SU-DHL-6 (cell line): ENCODE measurements around the gene TBKBP1.

ENCODE experiments used
- EZH2phosphoT487 ChIP-seq: fragments of 200-600 bp; sonication (generic), shearing (Covaris generic); conservative IDR thresholded peaks from 2 replicates; pipeline ENCODE4 v1.6.1; 2018; ENCODE audit warnings: mild to moderate bottlenecking, antibody characterized with exemption, low read length, moderate library complexity, mixed read lengths
- TF ChIP-seq, protein P1 (sequence below): fragments of 200-600 bp; sonication (generic); IDR thresholded peaks from one replicate; pipeline ENCODE4 v1.5.1; 2017; ENCODE audit warnings: antibody characterized with exemption, mild to moderate bottlenecking, low read length, moderate library complexity; ENCODE audit not compliant: insufficient read depth, poor library complexity, severe bottlenecking

DNA sequence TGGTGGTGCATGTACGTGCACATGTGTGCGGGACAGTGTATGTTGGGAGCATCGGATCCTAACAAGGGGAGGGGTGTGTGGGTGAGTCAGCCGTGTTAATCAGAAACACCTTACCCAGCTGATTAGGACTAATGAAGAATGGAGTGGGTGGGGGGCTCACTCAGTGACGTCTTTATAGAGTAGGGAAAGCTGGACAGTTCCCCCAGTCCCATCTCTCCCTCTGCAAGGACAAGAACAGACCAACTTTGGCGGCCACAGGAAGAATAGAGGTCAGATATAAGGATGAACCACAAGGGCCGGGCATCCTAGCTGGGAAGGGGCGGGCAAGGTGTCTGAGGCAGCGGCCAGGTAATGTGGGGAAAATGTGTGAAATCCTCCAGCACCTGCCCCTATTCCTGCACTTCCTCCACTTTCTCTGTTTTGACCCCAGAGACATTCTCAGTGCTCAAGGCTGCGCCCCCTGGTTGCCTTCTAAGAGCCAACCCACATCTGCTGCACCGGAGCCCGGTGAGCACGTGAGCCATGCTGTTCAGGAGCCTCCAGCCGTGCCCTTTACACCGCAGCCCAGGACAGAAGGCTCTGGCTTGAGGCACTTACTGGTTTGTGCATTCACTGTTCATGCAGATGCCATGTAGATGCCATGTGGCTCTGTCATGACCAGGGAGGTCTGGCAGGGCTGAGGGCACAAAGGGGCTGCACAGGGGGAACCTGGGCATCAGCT is 20.2 kb downstream of the TBKBP1 start:
- TF ChIP-seq, protein P1, sequence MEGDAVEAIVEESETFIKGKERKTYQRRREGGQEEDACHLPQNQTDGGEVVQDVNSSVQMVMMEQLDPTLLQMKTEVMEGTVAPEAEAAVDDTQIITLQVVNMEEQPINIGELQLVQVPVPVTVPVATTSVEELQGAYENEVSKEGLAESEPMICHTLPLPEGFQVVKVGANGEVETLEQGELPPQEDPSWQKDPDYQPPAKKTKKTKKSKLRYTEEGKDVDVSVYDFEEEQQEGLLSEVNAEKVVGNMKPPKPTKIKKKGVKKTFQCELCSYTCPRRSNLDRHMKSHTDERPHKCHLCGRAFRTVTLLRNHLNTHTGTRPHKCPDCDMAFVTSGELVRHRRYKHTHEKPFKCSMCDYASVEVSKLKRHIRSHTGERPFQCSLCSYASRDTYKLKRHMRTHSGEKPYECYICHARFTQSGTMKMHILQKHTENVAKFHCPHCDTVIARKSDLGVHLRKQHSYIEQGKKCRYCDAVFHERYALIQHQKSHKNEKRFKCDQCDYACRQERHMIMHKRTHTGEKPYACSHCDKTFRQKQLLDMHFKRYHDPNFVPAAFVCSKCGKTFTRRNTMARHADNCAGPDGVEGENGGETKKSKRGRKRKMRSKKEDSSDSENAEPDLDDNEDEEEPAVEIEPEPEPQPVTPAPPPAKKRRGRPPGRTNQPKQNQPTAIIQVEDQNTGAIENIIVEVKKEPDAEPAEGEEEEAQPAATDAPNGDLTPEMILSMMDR: no peak
- TF ChIP-seq EZH2phosphoT487: no peak
